ENCODE data around the gene GPC5. TPM values are rescaled to one million over a fixed set of nuclear protein-coding genes. Genes with fewer than 3 reads are reported as not detected.

The GPC5 gene
- total and polyA plus RNA-seq, 11 donors, result 0.14 to 2.9 (median 0.84) TPM; not detected in 1

- DNase-seq (no peak), ATAC-seq (no peak)
- Histone ChIP-seq H3K36me3 (no peaks in the 10 kb centered on the region), H3K4me3 (no peak overlapping the region), H3K27me3 (no peaks in the 10 kb centered on the region), H3K9me3 (no peaks in the 10 kb centered on the region), H3K4me1 (no peaks in the 10 kb centered on the region), H3K27ac (no peak overlapping the region)
- no peak for TF ChIP-seq POLR2A (IDR thresholded peaks at IDR 0.05)
- TF ChIP-seq, protein P1, sequence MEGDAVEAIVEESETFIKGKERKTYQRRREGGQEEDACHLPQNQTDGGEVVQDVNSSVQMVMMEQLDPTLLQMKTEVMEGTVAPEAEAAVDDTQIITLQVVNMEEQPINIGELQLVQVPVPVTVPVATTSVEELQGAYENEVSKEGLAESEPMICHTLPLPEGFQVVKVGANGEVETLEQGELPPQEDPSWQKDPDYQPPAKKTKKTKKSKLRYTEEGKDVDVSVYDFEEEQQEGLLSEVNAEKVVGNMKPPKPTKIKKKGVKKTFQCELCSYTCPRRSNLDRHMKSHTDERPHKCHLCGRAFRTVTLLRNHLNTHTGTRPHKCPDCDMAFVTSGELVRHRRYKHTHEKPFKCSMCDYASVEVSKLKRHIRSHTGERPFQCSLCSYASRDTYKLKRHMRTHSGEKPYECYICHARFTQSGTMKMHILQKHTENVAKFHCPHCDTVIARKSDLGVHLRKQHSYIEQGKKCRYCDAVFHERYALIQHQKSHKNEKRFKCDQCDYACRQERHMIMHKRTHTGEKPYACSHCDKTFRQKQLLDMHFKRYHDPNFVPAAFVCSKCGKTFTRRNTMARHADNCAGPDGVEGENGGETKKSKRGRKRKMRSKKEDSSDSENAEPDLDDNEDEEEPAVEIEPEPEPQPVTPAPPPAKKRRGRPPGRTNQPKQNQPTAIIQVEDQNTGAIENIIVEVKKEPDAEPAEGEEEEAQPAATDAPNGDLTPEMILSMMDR (IDR thresholded peaks at IDR 0.05), result no peak
- intact Hi-C loops (cut with DNase I), result no loop called here
- WGBS, 4 donors, result 66 to 72% (median 70%) methylated on average over 3 of the region's 3 CpGs
These were observed 1085.5 kb downstream of the GPC5 start for GRCh38 chr13:92483894-92484293.

DNA sequence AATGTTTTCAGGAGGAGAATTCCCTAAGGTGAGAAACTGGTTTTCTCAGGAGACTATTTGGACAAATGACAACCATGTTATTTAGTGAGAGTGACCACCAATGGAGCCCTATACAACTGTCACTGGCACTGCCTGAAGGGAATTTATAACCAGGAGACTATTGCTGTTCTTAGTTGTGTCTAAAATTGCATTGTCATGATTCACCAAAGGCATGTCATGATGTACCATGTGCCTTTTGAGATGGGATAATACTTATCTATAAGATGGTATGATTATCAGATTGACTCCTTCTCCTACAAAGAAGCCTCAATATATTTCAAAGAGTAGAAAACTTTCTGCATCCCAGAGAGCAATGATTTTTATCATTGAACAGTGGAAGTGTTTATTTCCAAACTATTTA lies 1088.8 kb downstream of the GPC5 start:
- intact Hi-C loops (cut with DNase I), result no loop called here
- H3K27me3 ChIP-seq, result no peaks in the 10 kb centered on the region

GRCh38 chr13:92488249-92488852 lies 1089.9 kb downstream of the GPC5 start:
- H3K4me3 ChIP-seq, result no peak overlapping the region
- H3K9me3 ChIP-seq, result no peaks in the 10 kb centered on the region
- no peak overlapping the region for H3K27ac ChIP-seq
- DNase-seq (no peak), ATAC-seq (no peak)
- intact Hi-C loops (cut with DNase I), result no loop called here
- TF ChIP-seq, protein P1 (IDR thresholded peaks at IDR 0.05), result no peak
- no peak for TF ChIP-seq POLR2A (IDR thresholded peaks at IDR 0.05)
- H3K4me1 ChIP-seq, result no peaks in the 10 kb centered on the region
- no peaks in the 10 kb centered on the region for H3K36me3 ChIP-seq
- 81 to 85% (median 83%) methylated on average over 7 of the region's 7 CpGs for WGBS, 4 donors
- no peaks in the 10 kb centered on the region for H3K27me3 ChIP-seq

More for the DNA sequence above, 1088.8 kb downstream of the GPC5 start:
- Histone ChIP-seq H3K4me3 (no peak overlapping the region), H3K36me3 (no peaks in the 10 kb centered on the region), H3K4me1 (no peaks in the 10 kb centered on the region), H3K9me3 (no peaks in the 10 kb centered on the region), H3K27ac (no peak overlapping the region)
- ATAC-seq, result no peak
- TF ChIP-seq, protein P1 (IDR thresholded peaks at IDR 0.05), result no peak
- no peak for TF ChIP-seq POLR2A (IDR thresholded peaks at IDR 0.05)
- no peak for DNase-seq

DNA sequence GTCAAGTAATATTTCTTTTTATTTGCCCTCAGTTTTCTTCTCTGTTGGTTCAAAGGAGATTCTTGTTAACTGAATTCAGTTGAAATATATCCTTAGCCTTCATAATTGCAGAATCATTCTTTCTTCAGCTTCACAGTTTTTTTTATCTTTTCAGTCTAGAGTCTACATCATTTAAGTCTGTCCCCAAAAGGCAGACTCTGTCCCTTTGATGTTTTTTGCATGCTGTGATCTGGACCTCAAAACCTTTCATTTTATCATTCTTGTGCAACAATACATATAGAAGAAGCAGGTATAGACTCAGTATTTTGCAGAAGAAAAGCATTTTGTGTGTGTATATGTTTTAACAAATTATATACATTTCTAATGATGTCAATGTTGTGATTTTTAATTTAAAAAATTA lies 1093.4 kb downstream of the GPC5 start:
- TF ChIP-seq, protein P1 (IDR thresholded peaks at IDR 0.05), result no peak
- no peak for TF ChIP-seq POLR2A (IDR thresholded peaks at IDR 0.05)
- DNase-seq, result no peak
- no peak overlapping the region for H3K4me3 ChIP-seq

More for the DNA sequence above, 1093.4 kb downstream of the GPC5 start:
- Histone ChIP-seq H3K4me1 (no peaks in the 10 kb centered on the region), H3K27me3 (no peaks in the 10 kb centered on the region), H3K27ac (no peak overlapping the region), H3K36me3 (no peaks in the 10 kb centered on the region), H3K9me3 (no peaks in the 10 kb centered on the region)
- intact Hi-C loops (cut with DNase I), result no loop called here
- ATAC-seq, result no peak
